ENCODE results near the gene IFNL1.
"Not testable (repeated sequence)": the region's sequence is repeated elsewhere in the genome, so short reads cannot be mapped to it uniquely, and the experiment has no call there.

The IFNL1 gene

GRCh38 chr19:39264306-39265290 lies 31.6 kb upstream of the IFNL1 start:
- TF ChIP-seq CTCF (IDR thresholded peaks at IDR 0.05; ENCODE audit: low read depth, low read length, poor library complexity, severe bottlenecking) (no peak), EZH2phosphoT487 (IDR thresholded peaks at IDR 0.05; ENCODE audit: borderline replicate concordance, low read length) (no peak)
- no peak overlapping the region for H3K4me2 ChIP-seq (ENCODE audit: low read length)
- no peaks in the 10 kb centered on the region for H3K79me2 ChIP-seq (ENCODE audit: control insufficient read depth, low read length)
- H4K20me1 ChIP-seq (ENCODE audit: control insufficient read depth, insufficient read depth, low read depth, low read length): no peaks in the 10 kb centered on the region
- no peaks in the 10 kb centered on the region for H3F3A ChIP-seq (ENCODE audit: control insufficient read depth, insufficient read depth)
- no peak overlapping the region for H3K27ac ChIP-seq (ENCODE audit: low read depth, low read length)
- H3K9me2 ChIP-seq (replicated peaks; ENCODE audit: control insufficient read depth, low read length): no peaks in the 10 kb centered on the region
- no peaks in the 10 kb centered on the region for H3K4me1 ChIP-seq (ENCODE audit: control insufficient read depth, low read length)
- H3K27me3 ChIP-seq (ENCODE audit: control insufficient read depth, low read length): no peaks in the 10 kb centered on the region
- H3K36me3 ChIP-seq (ENCODE audit: control insufficient read depth, low read length): no peaks in the 10 kb centered on the region
- H3K9me3 ChIP-seq (ENCODE audit: control insufficient read depth, insufficient read depth, low read length): no peaks in the 10 kb centered on the region
- no peak overlapping the region for H3K4me3 ChIP-seq (ENCODE audit: low read length)

- no peak overlapping the region for H3K4me2 ChIP-seq (ENCODE audit: low read length)
- no peaks in the 10 kb centered on the region for H3K9me2 ChIP-seq (replicated peaks; ENCODE audit: control insufficient read depth, low read length)
- no peaks in the 10 kb centered on the region for H3F3A ChIP-seq (ENCODE audit: control insufficient read depth, insufficient read depth)
- no peak overlapping the region for H3K4me3 ChIP-seq (ENCODE audit: low read length)
- no peak overlapping the region for H3K27ac ChIP-seq (ENCODE audit: low read depth, low read length)
- no peaks in the 10 kb centered on the region for H3K79me2 ChIP-seq (ENCODE audit: control insufficient read depth, low read length)
- no peaks in the 10 kb centered on the region for H3K9me3 ChIP-seq (ENCODE audit: control insufficient read depth, insufficient read depth, low read length)
- H3K4me1 ChIP-seq (ENCODE audit: control insufficient read depth, low read length): no peaks in the 10 kb centered on the region
- H4K20me1 ChIP-seq (ENCODE audit: control insufficient read depth, insufficient read depth, low read depth, low read length): no peaks in the 10 kb centered on the region
- no peak for TF ChIP-seq CTCF (IDR thresholded peaks at IDR 0.05; ENCODE audit: low read depth, low read length, poor library complexity, severe bottlenecking)
- TF ChIP-seq EZH2phosphoT487 (IDR thresholded peaks at IDR 0.05; ENCODE audit: borderline replicate concordance, low read length): no peak
- no peaks in the 10 kb centered on the region for H3K36me3 ChIP-seq (ENCODE audit: control insufficient read depth, low read length)
- H3K27me3 ChIP-seq (ENCODE audit: control insufficient read depth, low read length): no peaks in the 10 kb centered on the region
Observed at GRCh38 chr19:39265321-39265916, 30.8 kb upstream of the IFNL1 start.

- not testable (repeated sequence) for H3K9me3 ChIP-seq (ENCODE audit: control insufficient read depth, insufficient read depth, low read length); H3K36me3 ChIP-seq (ENCODE audit: control insufficient read depth, low read length); H3F3A ChIP-seq (ENCODE audit: control insufficient read depth, insufficient read depth); H3K27ac ChIP-seq (ENCODE audit: low read depth, low read length); H3K9me2 ChIP-seq (replicated peaks; ENCODE audit: control insufficient read depth, low read length); H4K20me1 ChIP-seq (ENCODE audit: control insufficient read depth, insufficient read depth, low read depth, low read length); H3K79me2 ChIP-seq (ENCODE audit: control insufficient read depth, low read length); H3K4me2 ChIP-seq (ENCODE audit: low read length); H3K4me3 ChIP-seq (ENCODE audit: low read length); H3K27me3 ChIP-seq (ENCODE audit: control insufficient read depth, low read length); H3K4me1 ChIP-seq (ENCODE audit: control insufficient read depth, low read length)
Observed at GRCh38 chr19:39268085-39268484, 28.1 kb upstream of the IFNL1 start, which contains the start of gene IFNL2. Gene IFNL2 (plus strand): TSS chr19:39268396. CDS start chr19:39268569, 173 bp downstream.

GRCh38 chr19:39268531-39269223 lies 27.5 kb upstream of the IFNL1 start:
- not testable (repeated sequence) for H3K9me3 ChIP-seq (ENCODE audit: control insufficient read depth, insufficient read depth, low read length); H3K27ac ChIP-seq (ENCODE audit: low read depth, low read length); H3K4me1 ChIP-seq (ENCODE audit: control insufficient read depth, low read length); H3K9me2 ChIP-seq (replicated peaks; ENCODE audit: control insufficient read depth, low read length); H3K79me2 ChIP-seq (ENCODE audit: control insufficient read depth, low read length); H3F3A ChIP-seq (ENCODE audit: control insufficient read depth, insufficient read depth); H3K36me3 ChIP-seq (ENCODE audit: control insufficient read depth, low read length); H3K4me2 ChIP-seq (ENCODE audit: low read length); H3K4me3 ChIP-seq (ENCODE audit: low read length); H4K20me1 ChIP-seq (ENCODE audit: control insufficient read depth, insufficient read depth, low read depth, low read length); H3K27me3 ChIP-seq (ENCODE audit: control insufficient read depth, low read length)

- not testable (repeated sequence) for H3K4me1 ChIP-seq (ENCODE audit: control insufficient read depth, low read length); H3K9me2 ChIP-seq (replicated peaks; ENCODE audit: control insufficient read depth, low read length); H3K4me2 ChIP-seq (ENCODE audit: low read length)
Observed at GRCh38 chr19:39269369-39269768, 26.8 kb upstream of the IFNL1 start.

More at GRCh38 chr19:39269369-39269768, 26.8 kb upstream of the IFNL1 start:
- not testable (repeated sequence) for H3K9me3 ChIP-seq (ENCODE audit: control insufficient read depth, insufficient read depth, low read length); H3K79me2 ChIP-seq (ENCODE audit: control insufficient read depth, low read length); H4K20me1 ChIP-seq (ENCODE audit: control insufficient read depth, insufficient read depth, low read depth, low read length); H3F3A ChIP-seq (ENCODE audit: control insufficient read depth, insufficient read depth); H3K36me3 ChIP-seq (ENCODE audit: control insufficient read depth, low read length); H3K27me3 ChIP-seq (ENCODE audit: control insufficient read depth, low read length); H3K27ac ChIP-seq (ENCODE audit: low read depth, low read length); H3K4me3 ChIP-seq (ENCODE audit: low read length)

All from DOHH2 (cell line).